NCI-H2227 treated with DMSO at 0.1 percent for 48 hours (cell line): Measurements from ENCODE around the gene CRYBB1.

Experiments
- DNase-seq: peaks from one replicate; lab custom pipeline; 2025; lab: John Stamatoyannopoulos, UW

CRYBB1 gene

GRCh38 chr22:26617271-26618199, at the start of gene CRYBB1:
Gene CRYBB1 (minus strand): TSS chr22:26618027. CDS start chr22:26616319, 1,708 bp downstream.
- DNase-seq: no peak

DNA sequence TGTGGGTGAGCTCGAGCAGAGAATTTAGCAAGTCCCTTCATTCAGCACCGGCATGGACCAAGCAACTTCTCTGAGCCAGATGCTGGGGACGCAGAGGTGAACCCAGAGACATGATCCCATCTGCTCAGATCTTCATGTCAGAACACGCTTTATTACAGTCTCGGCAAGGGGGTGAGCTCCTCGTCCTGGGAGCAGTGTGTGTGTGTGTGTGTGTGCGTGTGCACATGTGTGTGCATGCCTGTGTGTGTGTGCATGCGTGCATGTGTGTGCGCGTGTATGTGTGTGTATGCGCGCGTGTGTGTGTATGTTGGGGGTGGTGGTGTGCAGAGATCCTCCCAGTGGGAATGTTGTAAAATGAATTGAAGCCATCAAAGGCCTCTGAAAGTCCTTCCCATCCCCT, 49.3 kb upstream of the CRYBB1 start:
- DNase-seq: no peak

DNA sequence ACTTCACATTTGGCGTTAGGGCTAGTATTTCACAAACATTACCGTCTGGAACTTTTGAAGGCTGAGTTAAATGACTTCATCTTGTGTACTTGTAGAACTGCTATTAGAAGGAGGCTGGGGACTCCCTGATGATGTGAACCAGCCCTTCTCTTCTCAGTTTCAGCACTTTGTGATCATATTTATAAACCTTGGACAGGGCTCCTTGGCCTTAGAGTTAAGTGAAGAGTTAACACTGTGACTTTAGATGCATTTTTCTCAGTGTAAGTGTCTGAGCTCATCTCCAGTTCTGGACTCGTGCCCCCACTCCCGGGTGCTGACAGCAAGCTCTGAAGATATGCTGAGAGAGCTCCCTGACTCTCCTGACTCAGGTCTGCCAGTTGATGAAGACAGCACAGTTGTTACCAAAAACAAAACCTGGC, 48.0 kb upstream of the CRYBB1 start:
- no peak for DNase-seq

DNA sequence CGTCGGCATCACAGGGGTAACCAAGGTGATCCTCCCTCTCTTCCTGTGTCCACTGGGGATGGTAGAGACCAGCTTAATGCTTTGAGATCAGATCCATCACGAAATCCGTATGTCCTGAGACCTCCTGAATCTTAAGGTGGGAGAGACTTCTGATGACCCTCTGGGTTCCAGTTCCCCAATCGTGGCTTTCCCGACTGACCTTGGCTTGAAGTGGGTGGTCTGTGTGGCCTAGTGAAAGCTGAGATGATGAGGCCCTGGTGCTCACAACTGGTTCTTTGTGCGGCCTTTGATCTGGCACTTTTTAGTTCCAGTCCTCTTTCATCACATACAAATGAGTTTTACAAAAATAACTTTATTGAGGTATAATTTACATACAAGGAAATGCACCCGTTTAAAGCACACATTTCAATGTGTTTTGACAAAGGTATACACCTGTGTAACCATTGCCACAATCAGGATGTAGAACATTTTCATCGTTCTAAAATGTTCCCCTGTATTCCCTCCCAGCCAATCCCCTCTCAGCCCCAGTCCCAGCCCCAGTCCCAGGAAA, 45.6 kb upstream of the CRYBB1 start:
- no peak for DNase-seq

DNA sequence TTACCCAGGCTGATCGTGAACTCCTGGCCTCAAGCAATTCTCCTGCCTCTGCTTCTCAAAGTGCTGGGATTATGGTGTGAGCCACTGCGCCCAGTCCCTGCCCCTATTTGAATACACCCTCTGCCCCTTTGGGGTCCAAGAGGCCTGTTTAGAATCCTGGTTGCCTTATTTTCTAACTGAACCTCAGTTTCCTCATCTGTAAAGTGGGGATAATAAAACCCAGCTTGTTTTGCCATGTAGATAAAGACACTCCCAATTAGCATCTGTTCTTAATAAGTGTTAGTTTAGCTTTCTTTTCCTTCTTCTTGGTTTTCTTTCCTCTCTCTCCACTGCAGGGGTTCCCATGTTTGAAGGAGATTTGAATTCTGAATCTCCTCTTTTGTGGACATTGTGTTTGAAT, 44.3 kb upstream of the CRYBB1 start:
- DNase-seq: no peak

DNA sequence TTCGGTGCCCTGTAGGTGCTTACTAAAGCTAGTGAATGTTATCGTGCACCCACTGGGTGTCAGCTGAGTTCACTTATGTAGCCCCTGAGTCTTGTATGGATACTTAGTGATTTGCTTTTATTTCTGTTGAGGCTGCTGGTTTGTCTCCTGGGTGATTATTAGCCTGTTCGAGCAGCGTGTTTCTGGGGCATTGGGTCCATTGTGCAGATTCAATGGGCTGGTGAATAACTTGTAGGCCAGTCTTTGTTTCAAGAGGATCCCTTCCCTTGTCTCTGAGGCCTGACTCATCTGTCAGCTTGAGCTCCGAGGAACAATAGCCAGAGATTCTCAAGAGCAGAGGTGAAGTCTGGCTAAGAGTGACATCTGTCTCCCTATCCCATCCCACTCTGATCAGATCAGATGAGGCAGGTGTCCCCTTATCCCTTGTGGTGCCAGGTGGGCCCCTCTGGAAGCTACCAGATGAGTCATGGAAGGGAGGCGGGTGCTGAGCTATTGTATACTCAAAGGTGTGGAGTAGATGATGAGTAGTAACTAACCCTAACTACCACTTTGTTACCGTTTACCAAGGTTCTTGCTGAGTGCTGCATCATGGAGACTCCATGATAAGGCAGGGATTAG, 43.2 kb upstream of the CRYBB1 start:
- DNase-seq: no peak

DNA sequence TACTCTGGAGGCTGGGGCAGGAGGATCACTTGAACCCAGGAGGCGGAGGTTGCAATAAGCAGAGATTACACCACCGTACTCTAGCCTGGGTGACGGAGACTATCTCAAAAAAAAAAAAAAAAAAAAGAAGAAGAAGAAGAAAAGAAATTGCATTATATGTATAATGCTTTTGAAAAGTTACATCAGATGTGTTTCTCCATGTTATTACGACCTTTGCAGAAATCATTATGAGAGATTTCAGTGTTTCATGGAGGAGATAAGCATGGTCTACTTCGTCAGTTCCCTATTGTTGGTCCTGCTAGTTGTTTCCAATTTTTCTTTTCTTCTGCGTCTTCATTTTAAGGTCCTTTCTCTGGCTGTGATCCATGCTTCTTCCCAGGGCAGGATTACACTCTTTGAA, 42.5 kb upstream of the CRYBB1 start:
- DNase-seq: no peak

DNA sequence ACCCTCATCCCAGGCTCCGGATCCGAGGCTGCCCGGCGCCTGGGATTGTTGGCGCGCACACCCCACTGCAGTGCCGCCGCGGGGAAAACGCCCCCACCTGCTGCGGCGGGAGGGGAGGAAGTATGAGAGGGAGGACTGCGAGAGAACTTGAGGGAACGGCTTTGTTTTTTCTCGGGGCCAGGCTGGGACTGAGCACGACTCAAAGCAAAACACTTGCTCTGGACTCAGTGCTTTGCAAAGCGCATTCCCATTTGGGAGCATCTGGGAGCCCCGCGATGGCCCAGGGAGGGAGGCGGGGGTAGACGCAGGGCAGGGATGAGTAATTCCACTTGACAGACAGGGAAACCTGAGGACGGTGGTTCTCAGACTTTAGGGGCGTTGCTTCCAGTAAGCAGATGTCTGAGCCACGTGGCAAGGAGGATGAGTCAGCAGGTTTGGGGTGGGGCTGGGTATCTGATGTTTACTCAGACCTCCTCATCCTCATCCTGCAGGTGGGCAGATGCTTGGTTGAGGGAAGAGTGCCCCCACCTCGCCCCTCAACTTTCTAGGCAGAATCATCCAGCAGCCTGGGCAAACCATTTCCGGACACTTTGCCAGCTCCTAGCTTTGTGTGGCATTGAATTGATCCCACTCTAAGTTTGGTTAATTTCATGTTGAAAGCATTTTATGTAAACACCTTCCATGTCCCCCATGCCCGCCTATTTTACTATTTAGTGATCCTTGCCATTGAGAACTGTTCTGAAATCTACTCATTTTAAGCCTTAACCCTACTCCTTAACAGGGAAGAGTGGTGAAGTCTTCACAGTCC, 41.0 kb upstream of the CRYBB1 start:
- DNase-seq: peak; percentile 82

- DNase-seq: no peak
These were observed 40.3 kb upstream of the CRYBB1 start for GRCh38 chr22:26658161-26658560.

DNA sequence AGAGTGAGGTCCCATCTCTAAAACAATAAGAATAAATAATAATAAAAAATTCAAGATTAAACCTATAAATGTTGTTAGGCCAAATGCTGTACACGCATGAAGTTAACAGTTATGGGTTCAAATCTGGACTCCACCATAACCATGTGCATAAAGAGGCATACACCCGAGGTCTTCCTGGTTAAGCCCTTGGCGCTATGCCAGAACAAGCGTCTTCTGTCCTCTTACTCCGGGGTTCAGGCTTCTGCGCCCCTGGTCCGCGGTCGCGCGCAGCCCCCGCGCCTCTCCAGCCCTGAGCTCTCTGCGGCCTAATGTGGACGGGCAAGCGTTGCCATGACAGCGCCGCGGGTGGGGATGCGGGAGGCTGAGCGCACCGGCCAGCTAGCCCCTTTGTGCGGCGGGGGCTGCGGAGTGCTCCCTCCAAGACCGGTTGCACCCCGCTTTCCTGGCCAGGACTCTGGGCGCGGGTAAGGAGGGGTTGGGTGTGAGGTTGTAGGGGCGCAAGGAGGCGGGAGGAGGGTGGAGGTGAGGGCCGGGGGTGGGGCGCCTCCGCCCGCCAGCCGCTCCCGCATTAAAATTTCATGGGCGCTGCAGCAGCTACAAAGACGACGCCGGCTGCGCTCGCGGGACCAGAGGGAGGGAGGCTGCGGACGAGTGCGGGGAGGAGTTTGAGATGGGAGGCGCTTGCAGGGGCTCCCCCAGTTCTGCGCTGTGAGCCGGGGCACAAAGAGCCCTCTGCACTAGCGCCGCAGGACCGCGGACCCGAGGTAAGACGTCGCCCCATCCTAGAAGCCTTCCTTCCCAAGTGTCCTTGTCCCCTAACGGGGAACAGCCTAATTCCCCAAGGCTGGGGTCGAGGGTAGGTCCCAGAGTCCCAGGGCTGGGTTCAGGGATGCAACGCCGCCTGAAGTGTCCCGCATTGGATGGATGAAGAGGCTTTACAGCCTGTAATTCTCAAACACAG, 39.3 kb upstream of the CRYBB1 start, which contains the start of gene MIAT:
MIAT (plus strand) TSS at position 698 of the 961 bp plus-strand sequence.
- peak; percentile 40 for DNase-seq

DNA sequence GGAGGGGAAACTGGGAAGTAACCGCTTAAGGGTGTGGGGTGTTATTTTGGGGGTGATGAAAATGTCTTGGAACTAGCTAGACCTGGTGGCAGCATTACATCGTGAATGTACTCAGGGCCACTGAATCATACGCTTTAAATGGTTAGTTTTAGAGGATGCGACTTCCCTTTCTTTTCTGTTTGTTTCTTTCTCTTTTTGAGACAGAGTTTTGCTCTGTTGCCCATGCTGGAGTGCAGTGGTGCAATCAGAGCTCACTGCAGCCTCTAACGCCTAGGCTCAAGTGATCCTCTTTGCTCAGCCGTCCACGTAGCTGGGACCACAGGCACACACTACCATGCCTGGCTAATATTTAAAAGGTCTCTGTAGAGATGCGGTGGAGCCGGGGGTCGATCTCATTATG, 34.0 kb upstream of the CRYBB1 start:
- DNase-seq: no peak

- no peak for DNase-seq
These were observed 33.0 kb upstream of the CRYBB1 start for GRCh38 chr22:26650722-26651421.

DNA sequence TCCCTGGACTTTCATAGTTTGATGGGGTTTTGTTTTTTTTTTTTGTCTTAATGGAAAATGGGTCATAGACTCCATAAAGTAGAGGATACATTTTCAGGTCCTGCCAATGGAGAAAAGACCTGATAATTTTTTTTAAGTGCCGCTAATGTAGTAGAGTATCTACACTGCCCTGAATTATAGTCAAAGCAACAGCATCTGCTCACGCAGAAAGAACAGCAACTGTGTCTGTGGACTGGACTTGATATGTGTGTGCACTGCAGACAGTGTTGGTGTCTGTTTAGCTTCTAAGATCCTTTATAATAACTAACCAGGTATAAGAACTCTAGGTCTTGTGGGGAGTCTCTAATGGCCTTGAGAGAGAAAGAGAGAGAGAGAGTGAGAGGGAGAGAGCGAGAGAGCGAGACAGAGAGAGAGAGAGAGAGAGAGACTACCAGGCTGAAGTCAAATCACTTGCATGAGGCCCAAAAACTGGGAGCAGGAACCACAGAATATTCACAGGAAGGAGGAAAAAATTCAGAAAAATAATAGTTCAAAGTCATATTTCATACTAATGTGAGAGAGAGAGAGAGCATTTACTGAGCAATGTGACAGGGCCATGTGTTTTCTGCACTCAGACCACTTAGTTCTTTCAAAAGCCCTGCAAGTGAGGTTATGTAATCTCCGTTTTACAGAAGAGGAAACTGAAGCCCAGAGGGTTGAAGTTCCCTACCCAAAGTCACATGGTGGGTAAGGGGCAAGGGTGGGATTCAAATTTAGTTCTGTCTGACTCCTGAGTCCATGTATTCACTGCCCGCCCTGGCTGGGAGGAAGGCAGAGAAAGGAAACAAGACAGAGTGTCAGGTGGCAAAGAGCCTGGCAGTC, 30.9 kb upstream of the CRYBB1 start:
- DNase-seq: no peak

- peak; percentile 58 for DNase-seq
These were observed 30.2 kb upstream of the CRYBB1 start for GRCh38 chr22:26648011-26648497.

- no peak for DNase-seq
These were observed 28.3 kb upstream of the CRYBB1 start for GRCh38 chr22:26646158-26646557.

GRCh38 chr22:26643418-26644100, 25.7 kb upstream of the CRYBB1 start:
- no peak for DNase-seq

- no peak for DNase-seq
These were observed 24.9 kb upstream of the CRYBB1 start for GRCh38 chr22:26642465-26643417.
